Fibroblast of skin of right biceps (primary cell): ENCODE results near the gene ATXN1.

Experiments used
- DNase-seq: peaks from one replicate; pipeline ENCODE4 v3.0.0-alpha.2; 2013

The ATXN1 gene

GRCh38 chr6:16670617-16671051 lies 90.6 kb downstream of the ATXN1 start:
- no peak for DNase-seq

- DNase-seq = peak; percentile 23
Measured at GRCh38 chr6:16670183-16670582, 91.1 kb downstream of the ATXN1 start.

- peak; percentile 80 for DNase-seq
Measured at GRCh38 chr6:16669227-16669626, 92.0 kb downstream of the ATXN1 start.

GRCh38 chr6:16667509-16667908 lies 93.8 kb downstream of the ATXN1 start:
- DNase-seq = no peak

- DNase-seq = no peak
Measured at GRCh38 chr6:16665992-16666391, 95.3 kb downstream of the ATXN1 start.

- DNase-seq = no peak
Measured at GRCh38 chr6:16665182-16665581, 96.1 kb downstream of the ATXN1 start.

- DNase-seq = peak; percentile 70
Measured at GRCh38 chr6:16663901-16664300, 97.4 kb downstream of the ATXN1 start.

- DNase-seq = no peak
Measured at GRCh38 chr6:16660157-16660497, 101.1 kb downstream of the ATXN1 start.

- peak; percentile 15 for DNase-seq
Measured at GRCh38 chr6:16659466-16660156, 101.6 kb downstream of the ATXN1 start.

- no peak for DNase-seq
Measured at GRCh38 chr6:16658348-16659034, 102.8 kb downstream of the ATXN1 start.

GRCh38 chr6:16657768-16658167 lies 103.5 kb downstream of the ATXN1 start:
- DNase-seq = no peak

- DNase-seq = no peak
Measured at GRCh38 chr6:16656451-16656850, 104.8 kb downstream of the ATXN1 start.

- no peak for DNase-seq
Measured at GRCh38 chr6:16654701-16655100, 106.6 kb downstream of the ATXN1 start.

- no peak for DNase-seq
Measured at GRCh38 chr6:16653226-16653625, 108.0 kb downstream of the ATXN1 start.

- DNase-seq = no peak
Measured at GRCh38 chr6:16651871-16652270, 109.4 kb downstream of the ATXN1 start.

- no peak for DNase-seq
Measured at GRCh38 chr6:16649890-16650289, 111.4 kb downstream of the ATXN1 start.

- no peak for DNase-seq
Measured at GRCh38 chr6:16649241-16649640, 112.0 kb downstream of the ATXN1 start.

- no peak for DNase-seq
Measured at GRCh38 chr6:16648003-16648402, 113.3 kb downstream of the ATXN1 start.

- DNase-seq = no peak
Measured at GRCh38 chr6:16647422-16647821, 113.8 kb downstream of the ATXN1 start.

GRCh38 chr6:16644540-16645250 lies 116.6 kb downstream of the ATXN1 start:
- no peak for DNase-seq

- peak; percentile 86 for DNase-seq
Measured at GRCh38 chr6:16639684-16640480, 121.4 kb downstream of the ATXN1 start.

- peak; percentile 57 for DNase-seq
Measured at GRCh38 chr6:16637635-16638034, 123.6 kb downstream of the ATXN1 start.
